Coronary artery (tissue), 2 donors: ENCODE data around the gene NEIL3.

ENCODE experiments used
- DNase-seq: peaks from one replicate; pipeline ENCODE4 v3.0.0-alpha.2; 2017; ENCODE audit warnings: low spot score
- H3K27ac ChIP-seq, 2 donors: fragments of 200-600 bp; sonication (generic); one replicate each; pipeline ENCODE4 v1.5.1; 2016 to 2019
- H3K4me3 ChIP-seq: fragments of 200-600 bp; sonication (generic); 2 replicates; pipeline ENCODE4 v1.5.1; 2016; ENCODE audit warnings: mild to moderate bottlenecking, moderate library complexity
- CTCF ChIP-seq: fragments of 200-600 bp; sonication (generic); IDR thresholded peaks from one replicate; pipeline ENCODE4 v1.5.1; 2019; ENCODE audit warnings: antibody characterized with exemption

NEIL3 gene

GRCh38 chr4:177408023-177408422 is 98.3 kb downstream of the NEIL3 start:
- H3K4me3 ChIP-seq, result no peak overlapping the region
- no peak for TF ChIP-seq CTCF
- no peak overlapping the region for H3K27ac ChIP-seq
- DNase-seq, result no peak

GRCh38 chr4:177410566-177410965 is 100.9 kb downstream of the NEIL3 start:
- no peak for DNase-seq
- Histone ChIP-seq H3K4me3 (no peak overlapping the region), H3K27ac (no peak overlapping the region)
- no peak for TF ChIP-seq CTCF

GRCh38 chr4:177411996-177412395 is 102.3 kb downstream of the NEIL3 start:
- no peak for TF ChIP-seq CTCF
- Histone ChIP-seq H3K27ac (no peak overlapping the region), H3K4me3 (no peak overlapping the region)
- no peak for DNase-seq
